HG03571 (cell line): ENCODE results near the gene DDX25.
A peak's percentile ranks its signal among the peaks of the same experiment; 100 is the strongest.
"Not testable (repeated sequence)": the region's sequence is repeated elsewhere in the genome, so short reads cannot be mapped to it uniquely, and the experiment has no call there.

Experiments used
- ATAC-seq: cut with Tn5 transposase; IDR thresholded peaks from one replicate; pipeline ENCODE4 v1.9.1; 2021; ENCODE audit not compliant: unreplicated experiment

Gene DDX25

GRCh38 chr11:125902927-125903710 is 1.2 kb upstream of the DDX25 start, which contains the start of gene PUS3:
TSS of gene PUS3 (minus strand) at chr11:125903206. CDS start at chr11:125896284, 6,922 bp downstream.
- ATAC-seq: peak; percentile 97

DNA sequence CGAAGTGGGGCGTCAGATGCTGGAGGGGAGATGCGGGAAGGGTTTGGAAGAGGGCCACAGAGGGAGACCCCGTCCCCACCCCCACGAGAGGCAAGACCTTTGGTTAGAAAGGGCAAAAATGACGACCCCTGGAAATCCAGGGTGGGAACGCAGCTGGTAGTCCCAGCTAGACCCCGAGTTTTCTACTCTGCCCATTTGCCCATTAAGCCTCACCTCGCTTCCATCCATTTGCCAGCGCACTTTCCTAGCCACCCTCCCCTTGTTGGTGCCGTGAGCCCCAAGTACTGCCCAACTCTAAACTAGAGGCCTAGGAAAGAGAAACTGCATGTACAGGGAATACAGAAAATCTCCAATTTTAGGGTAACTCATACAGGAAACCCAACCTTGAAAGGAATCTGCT is 370 bp downstream of the DDX25 start:
- ATAC-seq: no peak

DNA sequence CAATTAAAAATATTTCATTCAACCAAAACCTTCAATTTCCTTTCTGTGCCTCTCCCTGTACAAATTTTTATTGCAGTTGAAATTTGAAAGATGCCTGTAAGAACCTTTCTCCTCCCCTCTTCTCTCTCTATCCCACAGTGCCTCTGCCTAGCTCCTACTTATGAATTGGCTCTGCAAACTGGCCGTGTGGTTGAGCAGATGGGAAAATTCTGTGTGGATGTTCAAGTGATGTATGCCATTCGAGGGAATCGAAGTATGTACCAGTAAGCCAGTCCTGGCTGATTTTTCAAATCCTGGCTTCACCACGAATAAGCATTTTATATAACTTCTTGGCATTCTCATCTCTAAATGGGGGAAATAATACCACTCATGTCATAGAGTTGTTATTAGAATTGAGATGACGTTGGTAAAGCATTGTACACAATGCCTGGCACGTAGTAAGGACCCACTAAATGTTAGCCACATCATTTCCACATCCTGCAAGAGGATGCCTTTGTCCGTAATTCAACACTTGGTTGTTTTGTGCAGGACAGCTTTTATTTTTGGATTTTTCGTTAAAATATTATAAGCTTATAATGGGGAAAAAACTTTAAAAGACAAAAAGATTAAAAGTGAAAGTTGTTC is 6.0 kb downstream of the DDX25 start:
- ATAC-seq: no peak

DNA sequence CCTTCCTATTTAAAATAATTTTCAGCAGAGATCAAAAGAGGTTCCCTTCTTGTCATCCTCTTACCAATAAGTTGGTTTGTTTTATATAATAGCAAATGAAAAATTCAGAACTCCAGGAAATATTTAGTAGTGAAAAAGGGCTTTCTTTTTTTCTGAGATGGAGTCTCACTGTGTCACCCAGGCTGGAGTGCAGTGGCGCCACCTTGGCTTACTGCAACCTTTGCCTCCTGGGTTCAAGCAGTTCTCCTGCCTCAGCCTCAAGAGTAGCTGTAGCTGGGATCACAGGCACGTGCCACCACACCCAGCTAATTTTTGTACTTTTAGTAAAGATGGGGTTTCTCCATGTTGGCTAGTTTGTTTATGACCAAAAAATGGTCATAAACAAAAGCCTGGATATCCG is 10.3 kb downstream of the DDX25 start:
- ATAC-seq: not testable (repeated sequence)

GRCh38 chr11:125916683-125917347 is 12.5 kb downstream of the DDX25 start:
- ATAC-seq: no peak

DNA sequence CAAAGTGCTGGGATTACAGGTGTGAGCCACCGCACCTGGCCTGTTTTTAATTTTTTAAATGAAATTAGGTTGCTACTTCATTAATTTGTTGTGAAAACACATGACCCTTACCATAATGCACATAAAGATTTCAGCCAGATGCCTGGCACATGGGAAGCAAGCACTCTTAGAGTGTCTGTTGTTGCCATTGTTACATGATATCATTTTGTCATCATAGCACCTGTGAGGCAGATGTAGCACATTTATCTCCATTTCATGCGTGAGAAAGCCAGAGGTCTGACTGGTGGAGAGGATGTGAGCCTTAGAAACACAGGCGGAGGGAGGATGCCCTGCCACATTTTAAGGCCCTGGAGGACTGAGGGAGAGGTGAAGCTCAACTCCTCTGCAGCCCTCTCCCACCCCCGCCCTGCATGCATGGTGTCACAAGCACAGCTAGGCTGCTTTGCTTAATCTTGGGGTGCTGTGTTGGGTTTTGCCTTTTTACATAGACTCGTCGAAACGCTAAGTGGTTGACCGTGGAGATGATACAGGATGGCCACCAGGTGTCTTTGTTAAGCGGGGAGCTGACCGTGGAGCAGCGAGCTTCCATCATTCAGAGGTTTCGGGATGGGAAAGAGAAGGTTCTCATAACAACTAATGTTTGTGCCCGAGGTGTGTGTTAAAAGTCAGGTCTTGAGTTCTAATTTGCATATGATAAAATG is 14.0 kb downstream of the DDX25 start:
- ATAC-seq: no peak

DNA sequence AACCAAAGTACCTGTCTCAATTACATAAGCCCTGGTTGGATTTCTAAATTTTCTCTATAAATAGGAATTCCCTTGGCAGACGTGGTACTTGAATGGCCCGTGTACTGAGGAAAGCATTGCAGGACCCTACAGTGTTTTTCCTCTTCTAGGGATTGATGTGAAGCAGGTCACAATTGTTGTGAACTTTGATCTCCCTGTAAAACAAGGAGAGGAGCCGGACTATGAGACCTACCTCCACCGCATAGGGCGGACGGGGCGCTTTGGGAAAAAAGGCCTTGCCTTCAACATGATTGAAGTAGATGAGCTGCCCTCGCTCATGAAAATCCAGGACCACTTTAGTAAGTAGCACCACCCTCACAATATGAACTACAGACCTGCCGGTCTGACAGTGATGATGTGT is 16.7 kb downstream of the DDX25 start:
- ATAC-seq: no peak

DNA sequence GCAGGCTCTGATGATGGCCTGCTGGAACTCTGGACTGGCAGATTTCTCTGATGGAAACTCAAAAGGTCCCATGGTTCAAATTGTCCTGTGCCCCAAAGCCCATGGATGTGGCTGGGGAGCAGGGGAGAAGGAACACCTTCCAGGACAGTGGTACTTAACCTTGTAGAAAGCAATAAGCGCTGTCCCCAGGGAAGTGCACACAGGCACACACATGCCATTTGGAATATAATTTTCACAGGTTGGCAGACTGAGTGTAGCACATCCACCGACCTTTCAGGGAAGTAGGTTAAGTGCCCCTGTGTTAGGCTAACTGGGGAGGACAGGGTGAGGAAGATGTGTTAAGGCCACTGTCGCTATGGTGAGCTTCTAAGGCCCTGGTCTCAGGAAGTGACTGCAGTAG is 17.8 kb downstream of the DDX25 start:
- ATAC-seq: no peak

DNA sequence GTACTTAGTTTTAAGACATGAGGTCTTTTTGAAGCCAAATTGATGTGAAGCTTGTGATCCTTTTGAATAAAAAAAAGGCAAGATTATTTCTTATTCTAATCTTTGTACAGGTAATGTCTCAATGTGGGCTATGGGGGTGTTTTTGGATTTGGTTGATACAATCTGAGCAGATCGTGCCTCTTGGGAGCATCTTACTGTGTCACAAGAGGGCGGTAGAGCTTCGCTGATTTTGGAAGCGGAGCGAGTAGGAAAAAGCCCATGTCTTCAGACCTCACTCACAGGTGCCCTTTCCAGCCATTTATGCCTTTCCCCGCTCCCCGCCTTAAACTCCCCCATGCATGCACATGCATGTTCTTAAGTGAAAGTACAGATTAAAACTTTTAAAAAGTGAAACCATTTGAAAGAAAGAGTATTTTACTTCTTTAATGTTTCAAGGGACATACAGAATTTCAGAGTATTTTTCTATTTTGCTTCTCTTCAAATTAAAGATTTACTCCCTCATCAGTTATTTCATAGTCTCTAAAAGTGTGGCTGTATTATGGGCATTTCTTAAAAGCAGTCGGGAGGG is 18.8 kb downstream of the DDX25 start:
- no peak for ATAC-seq

GRCh38 chr11:125923633-125924032 is 19.3 kb downstream of the DDX25 start:
- no peak for ATAC-seq

- no peak for ATAC-seq
These were observed 20.2 kb downstream of the DDX25 start for GRCh38 chr11:125924384-125925007.

GRCh38 chr11:125925247-125925740 is 21.0 kb downstream of the DDX25 start:
- no peak for ATAC-seq

GRCh38 chr11:125925804-125926203 is 21.5 kb downstream of the DDX25 start:
- ATAC-seq: no peak

DNA sequence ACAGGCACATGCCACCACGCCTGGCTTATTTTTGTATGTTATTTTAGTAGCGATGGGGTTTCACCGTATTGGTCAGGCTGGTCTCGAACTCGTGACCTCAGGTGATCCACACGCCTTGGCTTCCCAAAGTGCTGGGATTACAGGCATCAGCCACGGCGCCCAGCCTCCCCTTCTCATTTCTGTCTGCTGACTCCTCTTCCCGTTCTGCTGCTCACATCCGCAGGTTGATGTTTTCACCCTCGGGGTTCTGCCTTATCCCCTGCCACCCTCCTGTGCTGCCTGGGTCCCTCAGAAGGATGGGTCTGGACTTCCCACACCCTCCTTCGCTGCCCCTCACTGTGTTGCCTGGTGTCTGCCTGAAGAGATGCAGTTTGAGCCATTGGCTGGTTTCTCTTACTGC is 22.4 kb downstream of the DDX25 start:
- no peak for ATAC-seq

- ATAC-seq: no peak
These were observed 25.3 kb downstream of the DDX25 start for GRCh38 chr11:125929445-125930075.

DNA sequence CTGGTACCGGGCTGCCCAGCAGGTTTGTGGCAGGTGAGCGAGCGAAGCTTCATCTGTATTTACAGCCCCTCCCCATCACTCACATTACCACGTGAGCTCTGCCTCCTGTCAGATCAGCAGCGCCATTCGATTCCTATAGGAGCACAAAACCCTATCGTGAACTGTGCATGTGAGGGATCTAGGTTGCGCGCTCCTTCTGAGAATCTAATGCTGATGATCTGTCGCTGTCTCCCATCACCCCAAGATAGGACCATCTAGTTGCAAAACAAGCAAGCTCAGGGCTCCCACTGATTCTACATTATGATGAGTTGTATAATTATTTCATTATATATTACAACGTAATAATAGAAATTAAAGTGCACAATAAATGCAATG is 25.8 kb downstream of the DDX25 start:
- ATAC-seq: no peak

DNA sequence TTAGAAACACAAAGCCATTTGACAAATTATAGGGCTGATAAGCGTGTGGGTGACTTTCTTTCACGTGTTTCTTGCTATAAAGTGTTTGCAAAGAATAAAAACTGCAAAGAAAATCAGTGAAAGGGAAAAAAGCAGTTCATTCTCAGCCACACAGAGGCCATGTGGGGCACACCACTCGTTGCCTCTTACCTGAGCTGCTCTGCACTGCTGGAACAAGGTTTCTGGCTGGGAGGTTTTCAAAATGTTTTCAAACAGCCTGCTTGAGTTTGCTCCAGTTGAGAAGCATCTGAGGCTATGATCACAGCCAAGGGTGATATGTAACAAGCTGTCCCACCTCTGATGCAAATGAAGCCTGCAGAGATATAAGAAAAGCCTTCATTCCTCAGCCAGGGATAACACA is 26.8 kb downstream of the DDX25 start:
- ATAC-seq: no peak

- ATAC-seq: no peak
These were observed 27.4 kb downstream of the DDX25 start for GRCh38 chr11:125931668-125932067.

DNA sequence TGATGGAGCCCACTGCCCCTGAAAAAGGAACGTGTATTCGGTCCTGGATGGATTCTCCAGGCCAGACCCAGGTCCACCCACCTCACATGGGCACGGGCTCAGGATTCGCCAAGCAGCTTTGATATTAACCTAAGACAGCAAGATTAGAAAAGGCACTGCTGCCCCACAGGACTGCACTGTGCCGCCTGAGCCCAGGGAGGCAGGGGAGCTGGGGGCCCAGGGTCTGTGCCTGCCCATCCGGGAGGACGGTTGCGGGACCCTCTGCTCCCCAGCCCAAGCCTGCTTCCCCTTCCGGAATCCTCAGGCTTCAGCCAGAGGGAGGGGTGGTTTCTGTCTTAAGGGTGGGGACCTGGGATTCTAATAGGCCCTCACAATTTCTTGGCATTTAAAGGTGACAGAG is 28.0 kb downstream of the DDX25 start:
- ATAC-seq: no peak
